ENCODE results near the gene INO80D. TPM values are rescaled to one million over a fixed set of nuclear protein-coding genes. Genes with fewer than 3 reads are reported as not detected.

INO80D gene
- total RNA-seq, 1 donor from 2014 or later, result 18.1 TPM

DNA sequence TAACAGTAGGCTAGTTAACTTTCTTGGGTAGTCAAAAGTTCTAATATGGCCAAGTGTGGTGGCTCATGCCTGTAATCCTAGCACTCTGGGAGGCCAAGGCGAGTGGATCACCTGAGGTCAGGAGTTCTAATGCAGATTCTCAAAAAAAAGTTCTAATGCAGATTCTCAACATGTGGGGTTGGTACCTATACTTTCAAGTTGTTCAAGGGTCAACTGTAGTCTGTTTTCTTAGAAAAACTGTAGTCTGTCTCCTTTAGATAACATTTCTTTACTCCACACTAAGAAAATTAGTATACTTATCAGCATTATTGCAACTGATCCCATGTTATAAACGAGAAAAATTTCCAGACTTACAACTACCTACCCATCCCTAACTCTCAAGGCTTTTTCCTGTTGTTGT is 16.6 kb downstream of the INO80D start:
- Mint-ChIP-seq H3K27me3 (ENCODE audit: low read depth) (no peaks in the 10 kb centered on the region), H3K4me1 (peaks cover 3% of the 10 kb centered on the region), H3K4me3 (no peak overlapping the region), H3K27ac (ENCODE audit: unreplicated experiment) (no peak overlapping the region), H3K9me3 (no peaks in the 10 kb centered on the region), H3K36me3 (ENCODE audit: low read depth) (no peaks in the 10 kb centered on the region)
- TF ChIP-seq, protein P1, sequence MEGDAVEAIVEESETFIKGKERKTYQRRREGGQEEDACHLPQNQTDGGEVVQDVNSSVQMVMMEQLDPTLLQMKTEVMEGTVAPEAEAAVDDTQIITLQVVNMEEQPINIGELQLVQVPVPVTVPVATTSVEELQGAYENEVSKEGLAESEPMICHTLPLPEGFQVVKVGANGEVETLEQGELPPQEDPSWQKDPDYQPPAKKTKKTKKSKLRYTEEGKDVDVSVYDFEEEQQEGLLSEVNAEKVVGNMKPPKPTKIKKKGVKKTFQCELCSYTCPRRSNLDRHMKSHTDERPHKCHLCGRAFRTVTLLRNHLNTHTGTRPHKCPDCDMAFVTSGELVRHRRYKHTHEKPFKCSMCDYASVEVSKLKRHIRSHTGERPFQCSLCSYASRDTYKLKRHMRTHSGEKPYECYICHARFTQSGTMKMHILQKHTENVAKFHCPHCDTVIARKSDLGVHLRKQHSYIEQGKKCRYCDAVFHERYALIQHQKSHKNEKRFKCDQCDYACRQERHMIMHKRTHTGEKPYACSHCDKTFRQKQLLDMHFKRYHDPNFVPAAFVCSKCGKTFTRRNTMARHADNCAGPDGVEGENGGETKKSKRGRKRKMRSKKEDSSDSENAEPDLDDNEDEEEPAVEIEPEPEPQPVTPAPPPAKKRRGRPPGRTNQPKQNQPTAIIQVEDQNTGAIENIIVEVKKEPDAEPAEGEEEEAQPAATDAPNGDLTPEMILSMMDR (conservative IDR thresholded peaks at IDR 0.05), result no peak
- DNase-seq (ENCODE audit: low read depth, low spot score), result no peak

DNA sequence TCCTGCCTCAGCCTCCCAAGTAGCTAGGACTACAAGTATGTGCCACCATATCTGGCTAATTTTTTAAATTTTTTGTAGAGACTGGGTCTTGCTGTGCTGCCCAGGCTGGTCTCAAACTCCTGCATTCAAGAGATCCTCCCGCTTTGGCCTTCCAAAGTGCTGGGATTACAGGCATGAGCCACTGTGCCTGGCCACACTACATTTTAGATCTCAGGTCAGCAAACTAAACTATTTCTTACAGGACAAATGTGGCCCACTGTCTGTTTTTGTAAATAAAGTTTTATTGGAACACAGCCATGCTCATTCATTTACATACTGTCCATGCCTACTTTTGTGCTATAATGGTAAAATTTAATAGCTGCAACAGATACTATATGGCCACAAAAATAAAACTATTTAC is 17.8 kb downstream of the INO80D start:
- Mint-ChIP-seq H3K4me1 (peaks cover 3% of the 10 kb centered on the region), H3K4me3 (no peak overlapping the region), H3K27ac (ENCODE audit: unreplicated experiment) (no peak overlapping the region), H3K27me3 (ENCODE audit: low read depth) (no peaks in the 10 kb centered on the region), H3K9me3 (no peaks in the 10 kb centered on the region), H3K36me3 (ENCODE audit: low read depth) (no peaks in the 10 kb centered on the region)
- TF ChIP-seq, protein P1 (conservative IDR thresholded peaks at IDR 0.05), result no peak
- DNase-seq (ENCODE audit: low read depth, low spot score), result no peak

DNA sequence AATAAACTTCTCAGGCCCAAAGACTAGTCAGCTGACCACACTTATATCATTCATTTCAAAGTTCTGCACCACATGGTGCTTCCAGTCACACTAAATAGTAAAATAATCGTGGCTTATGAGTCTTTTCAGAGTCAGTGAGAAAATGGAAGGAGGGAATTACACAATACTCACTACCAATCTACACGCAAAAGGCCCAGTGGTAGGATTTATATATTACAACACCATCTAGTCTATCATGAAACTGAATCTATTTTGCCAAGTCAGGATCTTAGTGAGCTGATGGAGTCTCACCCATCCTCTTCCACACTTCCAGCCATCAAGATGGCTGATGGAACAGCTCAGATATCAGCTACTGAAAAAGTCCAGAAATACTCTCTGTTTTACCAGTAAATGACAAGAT is 21.9 kb downstream of the INO80D start:
- Mint-ChIP-seq H3K9me3 (no peaks in the 10 kb centered on the region), H3K36me3 (ENCODE audit: low read depth) (no peaks in the 10 kb centered on the region), H3K4me3 (no peak overlapping the region), H3K27me3 (ENCODE audit: low read depth) (no peaks in the 10 kb centered on the region), H3K27ac (ENCODE audit: unreplicated experiment) (no peak overlapping the region), H3K4me1 (peaks cover 11% of the 10 kb centered on the region)
- TF ChIP-seq, protein P1 (conservative IDR thresholded peaks at IDR 0.05), result no peak
- DNase-seq (ENCODE audit: low read depth, low spot score), result no peak

DNA sequence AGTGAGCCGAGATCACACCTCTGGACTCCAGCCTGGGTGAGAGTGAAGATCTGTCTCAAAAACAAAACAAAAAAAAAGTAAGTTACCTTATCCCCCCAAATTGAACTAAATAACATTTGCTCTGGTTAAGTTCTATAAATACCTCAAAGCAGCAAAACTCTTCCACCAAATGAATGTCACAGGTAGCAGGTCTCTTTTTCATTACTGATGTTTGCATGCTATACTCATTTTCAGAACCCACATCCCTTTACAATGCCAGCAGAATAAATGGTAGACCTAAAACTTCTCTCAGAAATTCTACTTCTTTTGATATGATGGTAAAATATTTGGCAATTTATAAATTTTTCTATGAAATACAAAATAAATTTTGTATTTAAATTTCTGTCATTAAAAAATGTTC is 22.3 kb downstream of the INO80D start:
- Mint-ChIP-seq H3K9me3 (no peaks in the 10 kb centered on the region), H3K27ac (ENCODE audit: unreplicated experiment) (no peak overlapping the region), H3K4me1 (peaks cover 11% of the 10 kb centered on the region), H3K4me3 (no peak overlapping the region), H3K36me3 (ENCODE audit: low read depth) (no peaks in the 10 kb centered on the region), H3K27me3 (ENCODE audit: low read depth) (no peaks in the 10 kb centered on the region)
- DNase-seq (ENCODE audit: low read depth, low spot score), result no peak
- TF ChIP-seq, protein P1 (conservative IDR thresholded peaks at IDR 0.05), result no peak

GRCh38 chr2:206062724-206063123 is 23.2 kb downstream of the INO80D start:
- H3K9me3 Mint-ChIP-seq, result no peaks in the 10 kb centered on the region
- peaks cover 11% of the 10 kb centered on the region for H3K4me1 Mint-ChIP-seq
- H3K27ac Mint-ChIP-seq (ENCODE audit: unreplicated experiment), result no peak overlapping the region
- no peaks in the 10 kb centered on the region for H3K27me3 Mint-ChIP-seq (ENCODE audit: low read depth)
- H3K36me3 Mint-ChIP-seq (ENCODE audit: low read depth), result no peaks in the 10 kb centered on the region
- DNase-seq (ENCODE audit: low read depth, low spot score), result peak; percentile 24
- no peak overlapping the region for H3K4me3 Mint-ChIP-seq
- TF ChIP-seq, protein P1 (conservative IDR thresholded peaks at IDR 0.05), result no peak

DNA sequence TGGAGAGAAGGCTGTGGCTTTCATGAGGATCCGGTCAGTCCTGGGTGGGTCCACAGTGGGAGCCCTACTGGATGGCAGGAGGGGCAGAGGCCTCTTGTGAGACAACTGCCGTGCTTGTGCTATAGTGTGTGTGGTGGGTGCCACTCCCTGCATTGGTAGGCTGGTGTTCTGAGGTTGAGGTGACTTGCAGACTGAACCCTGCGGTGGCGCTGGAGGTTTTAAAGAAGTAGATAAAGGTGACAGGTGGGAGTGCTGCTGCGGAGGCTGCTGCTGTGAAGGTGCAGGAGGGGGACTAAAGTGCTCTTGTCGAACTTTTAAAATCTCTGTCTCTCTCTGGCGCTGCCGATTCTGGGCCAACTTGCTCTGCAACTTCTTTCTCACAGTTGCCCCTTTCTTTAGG is 29.7 kb downstream of the INO80D start:
- Mint-ChIP-seq H3K27me3 (ENCODE audit: low read depth) (no peaks in the 10 kb centered on the region), H3K9me3 (no peaks in the 10 kb centered on the region), H3K27ac (ENCODE audit: unreplicated experiment) (no peak overlapping the region), H3K4me3 (no peak overlapping the region), H3K4me1 (peaks cover 4% of the 10 kb centered on the region), H3K36me3 (ENCODE audit: low read depth) (peaks cover 2% of the 10 kb centered on the region)
- TF ChIP-seq, protein P1 (conservative IDR thresholded peaks at IDR 0.05), result no peak
- DNase-seq (ENCODE audit: low read depth, low spot score), result no peak

Data from neural crest cell (in vitro differentiated cells).